ENCODE measurements around the gene SYNM. TPM values are rescaled to one million over a fixed set of nuclear protein-coding genes. Genes with fewer than 3 reads are reported as not detected.

The SYNM gene
- total RNA-seq, 1 experiment from 2014 or later, result 1.9 TPM

GRCh38 chr15:99137877-99138276 lies 33.0 kb downstream of the SYNM start:
- Mint-ChIP-seq H3K27me3 (ENCODE audit: low read depth) (no peaks in the 10 kb centered on the region), H3K4me1 (peaks cover 31 to 44% of the 10 kb centered on the region in 2 experiments), H3K27ac (no peak overlapping the region), H3K9me3 (no peaks in the 10 kb centered on the region), H3K4me3 (no peak overlapping the region), H3K36me3 (ENCODE audit: insufficient read depth in 1 of 3, low read depth in 3 of 3) (peaks cover 8 to 20% (median 11%) of the 10 kb centered on the region in 3 experiments; a peak in 6 of 7 replicates)
- Histone ChIP-seq H2AFZ (ENCODE audit: low read length) (no peak overlapping the region), H3K56ac (ENCODE audit: insufficient read length, low read depth, low read length) (no peak overlapping the region), H4K20me1 (ENCODE audit: control insufficient read depth, insufficient read depth, insufficient read length) (no peaks in the 10 kb centered on the region), H3K18ac (ENCODE audit: insufficient read length, low read depth, low read length) (no peak overlapping the region), H3K23me2 (ENCODE audit: insufficient read length, low read depth, low read length, poor library complexity, severe bottlenecking) (no peaks in the 10 kb centered on the region), H4K91ac (ENCODE audit: insufficient read length, low read depth, low read length) (no peak overlapping the region), H4K8ac (replicated peaks; ENCODE audit: insufficient read length, low read depth, low read length) (no peak overlapping the region), H3K79me1 (ENCODE audit: insufficient read depth, low read depth, low read length, poor library complexity, severe bottlenecking) (no peaks in the 10 kb centered on the region), H2BK20ac (ENCODE audit: low read depth, low read length, poor library complexity, severe bottlenecking) (no peak overlapping the region), H3K23ac (ENCODE audit: insufficient read length, low read depth, low read length) (no peak overlapping the region), H2BK15ac (ENCODE audit: low read depth, low read length) (no peak overlapping the region), H3K9me3 (ENCODE audit: control insufficient read depth, low read depth, low read length) (no peaks in the 10 kb centered on the region), H3K27me3 (ENCODE audit: insufficient read depth, low read length) (no peaks in the 10 kb centered on the region), H3K14ac (ENCODE audit: insufficient read depth, low read length) (no peak overlapping the region), H4K5ac (ENCODE audit: insufficient read length, low read depth, low read length) (no peak overlapping the region), H2BK12ac (ENCODE audit: insufficient read length, low read depth, low read length) (no peak overlapping the region), H3K4ac (ENCODE audit: low read depth, low read length) (no peak overlapping the region), H3K4me1 (ENCODE audit: insufficient read depth, low read length) (peaks cover 7% of the 10 kb centered on the region), H3K4me2 (ENCODE audit: insufficient read depth, insufficient read length, low read length) (no peak overlapping the region), H3T11ph (ENCODE audit: low read length) (no peak overlapping the region), H2AK5ac (ENCODE audit: insufficient read length, low read length) (no peak overlapping the region), H2BK120ac (ENCODE audit: low read depth, low read length, poor library complexity, severe bottlenecking) (no peak overlapping the region), H3K79me2 (ENCODE audit: insufficient read depth, low read length) (no peaks in the 10 kb centered on the region), H2BK5ac (ENCODE audit: insufficient read length, low read length) (no peak overlapping the region), H3K27ac (ENCODE audit: insufficient read length, low read depth, low read length) (no peak overlapping the region), H3K9ac (ENCODE audit: extremely low read depth, insufficient read length, low read length) (no peak overlapping the region)
- TF ChIP-seq CTCF (conservative IDR thresholded peaks at IDR 0.05), result no peak
- peak; percentile 17 for DNase-seq
- no CpG with 5 or more reads among the region's 5 CpGs for WGBS (ENCODE audit: extremely low coverage, insufficient read length, low lambda C conversion rate)

Measured in H9 (cell line).